ENCODE measurements around the gene MGAT5.
A peak's percentile ranks its signal among the peaks of the same experiment; 100 is the strongest.

Gene MGAT5

DNA sequence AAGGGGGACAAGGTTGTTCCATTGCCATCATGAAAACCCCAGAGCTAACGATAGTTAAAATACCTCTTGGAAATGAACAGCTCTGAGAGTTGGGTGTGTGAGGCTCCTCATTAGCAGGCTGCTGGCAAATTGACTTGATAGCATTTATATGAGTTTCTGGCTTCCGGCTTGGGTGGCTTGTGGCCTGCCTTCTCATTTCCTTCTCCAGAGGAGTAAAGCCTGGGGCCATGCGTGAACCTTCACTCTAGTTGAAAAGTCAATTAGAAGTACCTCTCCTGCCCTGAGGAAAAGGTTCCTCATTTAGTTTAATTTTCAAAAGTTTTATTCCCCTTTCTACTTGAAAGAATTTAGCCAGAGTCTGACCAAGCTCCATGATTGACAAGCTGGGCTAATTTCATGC lies 67.1 kb downstream of the MGAT5 start:
- TF ChIP-seq, protein P1, sequence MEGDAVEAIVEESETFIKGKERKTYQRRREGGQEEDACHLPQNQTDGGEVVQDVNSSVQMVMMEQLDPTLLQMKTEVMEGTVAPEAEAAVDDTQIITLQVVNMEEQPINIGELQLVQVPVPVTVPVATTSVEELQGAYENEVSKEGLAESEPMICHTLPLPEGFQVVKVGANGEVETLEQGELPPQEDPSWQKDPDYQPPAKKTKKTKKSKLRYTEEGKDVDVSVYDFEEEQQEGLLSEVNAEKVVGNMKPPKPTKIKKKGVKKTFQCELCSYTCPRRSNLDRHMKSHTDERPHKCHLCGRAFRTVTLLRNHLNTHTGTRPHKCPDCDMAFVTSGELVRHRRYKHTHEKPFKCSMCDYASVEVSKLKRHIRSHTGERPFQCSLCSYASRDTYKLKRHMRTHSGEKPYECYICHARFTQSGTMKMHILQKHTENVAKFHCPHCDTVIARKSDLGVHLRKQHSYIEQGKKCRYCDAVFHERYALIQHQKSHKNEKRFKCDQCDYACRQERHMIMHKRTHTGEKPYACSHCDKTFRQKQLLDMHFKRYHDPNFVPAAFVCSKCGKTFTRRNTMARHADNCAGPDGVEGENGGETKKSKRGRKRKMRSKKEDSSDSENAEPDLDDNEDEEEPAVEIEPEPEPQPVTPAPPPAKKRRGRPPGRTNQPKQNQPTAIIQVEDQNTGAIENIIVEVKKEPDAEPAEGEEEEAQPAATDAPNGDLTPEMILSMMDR (IDR thresholded peaks at IDR 0.05; ENCODE audit: extremely low read depth, missing control alignments), result no peak
- DNase-seq (ENCODE audit: low spot score), result no peak

DNA sequence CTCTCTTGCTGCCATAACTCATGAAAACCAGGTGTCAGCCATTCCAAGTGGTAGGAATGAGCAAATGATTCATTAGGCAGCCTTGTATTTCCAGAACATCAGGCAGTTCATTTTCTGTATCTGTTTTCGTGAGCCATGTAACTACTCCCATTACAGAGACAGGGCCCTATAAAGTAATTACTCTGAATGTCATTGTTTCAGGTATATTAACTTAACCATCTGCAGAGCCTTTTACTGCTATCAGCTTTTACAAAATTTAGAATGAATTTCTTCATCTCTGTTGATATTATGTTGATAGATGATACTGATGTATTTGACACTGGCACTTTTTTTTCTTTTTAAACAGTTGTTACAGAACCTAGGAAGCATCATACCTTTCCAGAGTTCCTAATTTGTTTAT lies 69.9 kb downstream of the MGAT5 start:
- TF ChIP-seq, protein P1 (IDR thresholded peaks at IDR 0.05; ENCODE audit: extremely low read depth, missing control alignments), result no peak
- DNase-seq (ENCODE audit: low spot score), result no peak

DNA sequence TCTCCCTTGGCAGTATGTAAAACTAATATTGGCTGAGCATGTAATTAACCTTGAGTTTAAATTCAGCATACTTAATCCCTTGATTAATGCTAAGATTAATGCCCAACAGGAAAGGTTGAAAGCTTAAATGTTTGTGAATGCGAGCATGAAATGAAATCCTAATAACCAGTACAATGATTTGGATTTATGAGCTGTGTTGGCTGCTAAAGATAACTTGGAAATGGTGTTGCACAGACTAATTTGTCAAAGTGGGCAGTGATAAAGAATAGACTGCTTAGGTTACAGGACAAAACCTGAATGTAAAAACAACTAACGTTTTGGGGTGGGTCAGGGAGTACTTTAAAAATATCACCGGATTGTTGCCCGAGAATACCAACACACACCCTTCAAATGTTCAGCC lies 70.6 kb downstream of the MGAT5 start:
- no peak for DNase-seq (ENCODE audit: low spot score)
- TF ChIP-seq, protein P1 (IDR thresholded peaks at IDR 0.05; ENCODE audit: extremely low read depth, missing control alignments), result no peak

DNA sequence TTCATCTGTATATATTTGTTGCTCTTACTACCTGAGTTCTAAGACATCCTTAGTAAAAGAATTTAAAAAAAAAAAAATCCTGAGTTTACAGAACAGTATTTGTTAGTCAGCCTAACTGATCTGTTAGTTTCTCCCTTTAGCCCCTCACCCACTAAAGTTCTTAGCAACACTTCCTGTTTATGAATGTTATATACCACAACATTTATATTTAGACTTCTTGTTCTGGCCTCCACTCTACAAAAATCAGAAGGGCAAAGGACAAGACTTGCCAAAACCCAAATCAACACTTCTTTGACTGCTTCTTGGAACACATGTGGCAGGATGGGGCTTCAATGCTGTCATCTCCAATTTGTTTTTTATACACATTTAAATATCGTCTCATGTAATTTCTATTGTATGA lies 71.1 kb downstream of the MGAT5 start:
- DNase-seq (ENCODE audit: low spot score), result peak; percentile 8
- TF ChIP-seq, protein P1 (IDR thresholded peaks at IDR 0.05; ENCODE audit: extremely low read depth, missing control alignments), result no peak

DNA sequence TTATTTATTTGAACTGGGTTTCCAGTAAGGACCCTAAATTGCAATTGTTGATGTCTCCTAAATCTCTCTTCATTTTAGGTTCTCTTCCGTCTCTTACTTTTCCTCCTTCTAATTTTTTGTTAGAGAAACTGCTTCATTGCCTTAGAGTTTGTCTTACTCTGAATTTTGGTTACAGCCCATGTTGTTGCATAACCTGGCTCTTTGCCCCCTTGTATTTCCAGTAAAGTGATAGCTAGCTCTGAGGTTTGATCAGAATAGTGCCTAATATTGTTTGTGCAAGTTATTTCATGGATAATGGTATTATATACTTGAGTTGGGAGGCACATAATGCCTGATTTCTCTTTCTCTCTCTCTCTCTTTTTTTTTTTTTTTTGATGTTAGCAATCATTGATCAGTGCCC lies 71.8 kb downstream of the MGAT5 start:
- DNase-seq (ENCODE audit: low spot score), result no peak
- TF ChIP-seq, protein P1 (IDR thresholded peaks at IDR 0.05; ENCODE audit: extremely low read depth, missing control alignments), result no peak

DNA sequence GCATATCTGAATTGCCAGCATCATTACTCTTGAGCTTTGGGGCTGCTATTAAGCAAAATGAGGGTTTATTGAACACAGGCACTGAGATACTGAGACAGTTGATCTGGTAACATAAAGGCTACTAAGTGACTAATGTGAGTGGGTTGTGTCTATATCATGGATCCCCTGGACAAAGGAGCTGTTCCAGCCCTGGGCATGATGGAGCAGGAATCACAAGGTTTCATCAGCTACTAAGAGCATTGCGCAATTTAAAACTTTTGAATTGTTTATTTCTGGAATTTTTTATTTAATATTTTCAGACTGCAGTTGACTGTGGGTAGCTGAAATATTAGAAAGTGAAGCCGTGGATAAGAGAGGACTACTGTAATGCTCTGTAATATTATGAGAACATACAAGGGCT lies 73.5 kb downstream of the MGAT5 start:
- DNase-seq (ENCODE audit: low spot score), result no peak
- TF ChIP-seq, protein P1 (IDR thresholded peaks at IDR 0.05; ENCODE audit: extremely low read depth, missing control alignments), result no peak

DNA sequence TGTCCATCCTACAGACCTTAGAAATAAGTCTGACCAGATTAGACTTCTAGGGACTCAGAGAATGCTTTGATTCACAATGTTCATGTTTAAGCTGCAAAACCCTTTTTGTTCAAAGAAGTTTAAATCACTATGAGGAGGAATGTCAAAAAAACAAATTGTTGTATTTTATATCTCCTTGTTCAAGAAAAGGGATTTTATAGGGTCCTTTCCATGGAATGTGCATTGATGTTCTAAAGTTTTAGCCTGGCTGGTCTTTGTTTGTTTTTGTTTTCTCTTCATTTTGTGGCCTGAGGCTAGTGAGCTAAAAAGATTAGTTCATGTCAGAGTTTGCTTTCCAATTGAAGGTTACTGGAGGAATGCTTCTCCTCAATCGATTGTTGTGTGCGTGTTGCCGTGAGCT lies 77.2 kb downstream of the MGAT5 start:
- TF ChIP-seq, protein P1 (IDR thresholded peaks at IDR 0.05; ENCODE audit: extremely low read depth, missing control alignments), result no peak
- no peak for DNase-seq (ENCODE audit: low spot score)

Measured in GM20000 (cell line).